Measurements from ENCODE around the gene PLLP. TPM values are rescaled to one million over a fixed set of nuclear protein-coding genes. Genes with fewer than 3 reads are reported as not detected.

The PLLP gene
- total RNA-seq, 4 donors from 2014 or later: 3.6 to 10.7 (median 6.4) TPM

- Histone ChIP-seq H3K36me3 (no peaks in the 10 kb centered on the region), H3K9me3 (no peaks in the 10 kb centered on the region), H3K4me1 (peaks cover 26 to 48% (median 43%) of the 10 kb centered on the region in 4 donors), H3K4me3 (no peak overlapping the region), H3K27me3 (no peaks in the 10 kb centered on the region), H3K27ac (replicated peaks in 1 of 4) (no peak overlapping the region)
- no peak for TF ChIP-seq EP300 (IDR thresholded peaks at IDR 0.05)
- TF ChIP-seq POLR2AphosphoS5 (IDR thresholded peaks at IDR 0.05): no peak
- no peak for TF ChIP-seq CTCF (IDR thresholded peaks at IDR 0.05)
- TF ChIP-seq POLR2A (IDR thresholded peaks at IDR 0.05; ENCODE audit: low read depth): no peak
- intact Hi-C loops (cut with DNase I): no loop called here
- DNase-seq (ENCODE audit: extremely low spot score): peak; percentile 53
- WGBS: 80% methylated on average over 7 of the region's 7 CpGs
Observed at GRCh38 chr16:57315416-57315815, 30.9 kb upstream of the PLLP start.

GRCh38 chr16:57314161-57314785 is 29.8 kb upstream of the PLLP start:
- peak; percentile 89 for DNase-seq (ENCODE audit: extremely low spot score)
- no peaks in the 10 kb centered on the region for H3K9me3 ChIP-seq
- H3K36me3 ChIP-seq: no peaks in the 10 kb centered on the region
- no peak overlapping the region for H3K4me3 ChIP-seq
- intact Hi-C loops (cut with DNase I): no loop called here
- H3K27ac ChIP-seq (replicated peaks in 1 of 4): peak overlapping the region in 1 of 4 donors; percentile 11
- peaks cover 26 to 48% (median 43%) of the 10 kb centered on the region in 4 donors for H3K4me1 ChIP-seq
- no peaks in the 10 kb centered on the region for H3K27me3 ChIP-seq
- WGBS: 90% methylated on average over 1 of the region's 1 CpG
- TF ChIP-seq CTCF (IDR thresholded peaks at IDR 0.05) (no peak), POLR2AphosphoS5 (IDR thresholded peaks at IDR 0.05) (no peak), EP300 (IDR thresholded peaks at IDR 0.05) (no peak)

GRCh38 chr16:57313509-57313908 is 29.0 kb upstream of the PLLP start:
- Histone ChIP-seq H3K9me3 (no peaks in the 10 kb centered on the region), H3K36me3 (no peaks in the 10 kb centered on the region), H3K4me3 (no peak overlapping the region), H3K27me3 (no peaks in the 10 kb centered on the region), H3K4me1 (peaks cover 26 to 44% (median 42%) of the 10 kb centered on the region in 4 donors), H3K27ac (replicated peaks in 1 of 4) (no peak overlapping the region)
- TF ChIP-seq EP300 (IDR thresholded peaks at IDR 0.05) (no peak), CTCF (IDR thresholded peaks at IDR 0.05) (no peak), POLR2AphosphoS5 (IDR thresholded peaks at IDR 0.05) (no peak), POLR2A (IDR thresholded peaks at IDR 0.05; ENCODE audit: low read depth) (no peak)
- 84% methylated on average over 2 of the region's 2 CpGs for WGBS
- intact Hi-C loops (cut with DNase I): no loop called here
- peak; percentile 86 for DNase-seq (ENCODE audit: extremely low spot score)

GRCh38 chr16:57310801-57311200 is 26.3 kb upstream of the PLLP start:
- WGBS: 50% methylated on average over 4 of the region's 4 CpGs
- Histone ChIP-seq H3K27me3 (no peaks in the 10 kb centered on the region), H3K4me1 (peaks cover 0 to 24% (median 21%) of the 10 kb centered on the region in 4 donors), H3K4me3 (no peak overlapping the region), H3K27ac (replicated peaks in 1 of 4) (no peak overlapping the region), H3K9me3 (no peaks in the 10 kb centered on the region), H3K36me3 (no peaks in the 10 kb centered on the region)
- DNase-seq (ENCODE audit: extremely low spot score): no peak
- intact Hi-C loops (cut with DNase I): no loop called here
- TF ChIP-seq POLR2AphosphoS5 (IDR thresholded peaks at IDR 0.05) (no peak), EP300 (IDR thresholded peaks at IDR 0.05) (no peak), CTCF (IDR thresholded peaks at IDR 0.05) (no peak), POLR2A (IDR thresholded peaks at IDR 0.05; ENCODE audit: low read depth) (no peak)

DNA sequence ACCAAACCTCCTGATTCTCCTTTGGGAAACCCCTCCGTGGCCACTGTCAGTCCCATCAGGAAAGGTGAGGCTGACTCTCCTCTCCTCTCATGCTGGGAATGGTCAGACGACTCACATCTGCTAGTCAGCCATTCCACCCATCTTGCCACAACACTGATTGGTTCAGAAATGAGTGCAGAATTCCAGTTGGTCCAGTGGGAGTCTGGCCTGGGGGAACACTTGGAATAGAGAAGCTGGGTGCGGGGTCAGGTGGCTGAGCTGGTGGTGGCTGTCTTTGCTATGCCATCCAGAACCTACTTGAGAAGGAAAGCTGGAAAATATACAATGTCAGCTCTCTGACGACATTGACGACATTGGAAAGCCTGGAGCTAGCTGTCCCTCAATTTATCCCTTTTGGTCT is 23.6 kb upstream of the PLLP start:
- Histone ChIP-seq H3K9me3 (no peaks in the 10 kb centered on the region), H3K27ac (replicated peaks in 1 of 4) (no peak overlapping the region), H3K27me3 (no peaks in the 10 kb centered on the region), H3K36me3 (no peaks in the 10 kb centered on the region), H3K4me1 (peaks cover 22 to 32% (median 28%) of the 10 kb centered on the region in 4 donors), H3K4me3 (no peak overlapping the region)
- no peak for DNase-seq (ENCODE audit: extremely low spot score)
- no peak for TF ChIP-seq POLR2A (IDR thresholded peaks at IDR 0.05; ENCODE audit: low read depth)
- TF ChIP-seq CTCF (IDR thresholded peaks at IDR 0.05): no peak
- intact Hi-C loops (cut with DNase I): no loop called here
- 69% methylated on average over 5 of the region's 5 CpGs for WGBS

Measured in esophagus muscularis mucosa (tissue), 4 donors.